GM12878 (cell line): ENCODE data around the gene CENPX. TPM values are rescaled to one million over a fixed set of nuclear protein-coding genes. Genes with fewer than 3 reads are reported as not detected.

Experiments
- ATAC-seq: fragments of 200-7000 bp; cut with Tn5 transposase; 3 replicates; pipeline ENCODE4 v1.9.1; 2020; ENCODE audit warnings: mild to moderate bottlenecking, moderate library complexity
- BruUV-seq: library from RNA; stranded (reverse); fragments of 400-500 nt; replicated peaks from 2 replicates; lab custom pipeline; 2021; lab: Mats Ljungman, UMichigan
- CTCF ChIA-PET: fragments of 300-600 bp; sonication (Branson Sonifier 250); formaldehyde crosslinking; extraction: SDS; loops from one replicate; lab custom pipeline; 2021; ENCODE audit warnings: inconsistent platforms; lab: Yijun Ruan, JAX
- POLR2A ChIA-PET: fragments of 350-600 bp; formaldehyde crosslinking; extraction: SDS; loops from one replicate; lab custom pipeline; 2021; ENCODE audit warnings: inconsistent platforms; lab: Charles Lee
- RAD21 ChIA-PET: fragments of 300-600 bp; sonication (Branson Sonifier 250); formaldehyde crosslinking; loops from one replicate; lab custom pipeline; 2023; ENCODE audit warnings: antibody characterized with exemption; ENCODE audit not compliant: unreplicated experiment; lab: Charles Lee
- SMC1A ChIA-PET: fragments of 300-600 bp; sonication (Branson Sonifier 250); formaldehyde crosslinking; loops from one replicate; lab custom pipeline; 2023; ENCODE audit not compliant: unreplicated experiment, uncharacterized antibody; lab: Charles Lee
- DNase-seq: peaks from one replicate; pipeline ENCODE4 v3.0.0-alpha.2; 2011; ENCODE audit warnings: low read depth, low spot score
- FAIRE-seq: peaks from 3 replicates; lab custom pipeline; 2011; peaks lifted over from hg19 to GRCh38; lab: Jason Lieb, UNC
- H2AFZ ChIP-seq: 2 replicates; pipeline ENCODE4 v1.6.0; 2011; ENCODE audit warnings: low read depth, low read length, control low read depth; ENCODE audit not compliant: control insufficient read depth
- H3K27ac ChIP-seq: 2 replicates; pipeline ENCODE4 v1.5.1; 2011; ENCODE audit warnings: control low read depth; ENCODE audit not compliant: control insufficient read depth, insufficient read depth
- H3K27me3 ChIP-seq, 2 experiments: replicated peaks in 1 of 2; 2 replicates each; pipeline versions ENCODE4 v1.6.0 to v1.6.1; 2011; ENCODE audit warnings: low read length in 1 of 2; ENCODE audit not compliant: control insufficient read depth in 2 of 2, insufficient read depth in 2 of 2
- H3K36me3 ChIP-seq, 2 experiments: 2 replicates each; pipeline ENCODE4 v1.5.1; 2011; ENCODE audit warnings: low read length in 1 of 2; ENCODE audit not compliant: control insufficient read depth in 2 of 2, insufficient read depth in 2 of 2
- H3K4me1 ChIP-seq: 2 replicates; pipeline ENCODE4 v1.6.1; 2011; ENCODE audit warnings: mild to moderate bottlenecking, low read length, moderate library complexity, mixed read lengths; ENCODE audit not compliant: control insufficient read depth, insufficient read depth
- H3K4me2 ChIP-seq: 2 replicates; pipeline ENCODE4 v1.6.0; 2011; ENCODE audit warnings: control low read depth; ENCODE audit not compliant: control insufficient read depth, insufficient read depth
- H3K4me3 ChIP-seq: fragments of 200-600 bp; sonication (generic); 2 replicates; pipeline ENCODE4 v1.5.1; 2016
- H3K79me2 ChIP-seq: 2 replicates; pipeline ENCODE4 v1.6.0; 2011; ENCODE audit warnings: low read length; ENCODE audit not compliant: control insufficient read depth, insufficient read depth
- H3K9ac ChIP-seq: 2 replicates; pipeline ENCODE4 v1.8.0; 2011; ENCODE audit warnings: low read length, control low read depth, mixed read lengths; ENCODE audit not compliant: control insufficient read depth, insufficient read depth
- H3K9me3 ChIP-seq: replicated peaks from 3 replicates; pipeline ENCODE4 v1.5.1; 2011; ENCODE audit warnings: mild to moderate bottlenecking, low read length; ENCODE audit not compliant: control insufficient read depth, insufficient read depth
- H4K20me1 ChIP-seq: 2 replicates; pipeline ENCODE4 v1.6.0; 2011; ENCODE audit not compliant: control insufficient read depth, insufficient read depth
- EGR1 ChIP-seq, 2 experiments: IDR thresholded peaks; 1 replicate in 1 of 2; 2 replicates in 1 of 2; pipeline ENCODE4 v1.6.1; 2011 to 2012; ENCODE audit warnings: low read depth in 2 of 2, low read length in 2 of 2, borderline replicate concordance in 1 of 2, mild to moderate bottlenecking in 1 of 2, moderate library complexity in 1 of 2
- IRF3 ChIP-seq: fragments of 450-650 bp; IDR thresholded peaks from 2 replicates; pipeline ENCODE4 v1.6.1; 2014; ENCODE audit warnings: mild to moderate bottlenecking
- JUNB ChIP-seq: IDR thresholded peaks from 2 replicates; pipeline ENCODE4 v1.6.1; 2016; ENCODE audit warnings: antibody characterized with exemption, mild to moderate bottlenecking
- MEF2B ChIP-seq: fragments of 450-650 bp; IDR thresholded peaks from 2 replicates; pipeline ENCODE4 v1.6.1; 2018; ENCODE audit warnings: mild to moderate bottlenecking, moderate library complexity; ENCODE audit not compliant: partially characterized antibody, poor library complexity, severe bottlenecking
- MTA3 ChIP-seq: IDR thresholded peaks from 2 replicates; pipeline ENCODE4 v1.6.1; 2012; ENCODE audit warnings: low read length, inconsistent platforms, borderline replicate concordance
- NR2C2 ChIP-seq: IDR thresholded peaks from 2 replicates; pipeline ENCODE4 v1.6.1; 2011; ENCODE audit warnings: borderline replicate concordance, low read depth; ENCODE audit not compliant: control insufficient read depth, insufficient read length
- POLR2A ChIP-seq: IDR thresholded peaks from 2 replicates; pipeline ENCODE4 v1.6.1; 2011; ENCODE audit warnings: low read depth, mild to moderate bottlenecking, low read length
- POLR2AphosphoS5 ChIP-seq: IDR thresholded peaks from 2 replicates; pipeline ENCODE4 v1.6.1; 2011; ENCODE audit warnings: mild to moderate bottlenecking, low read length, inconsistent platforms
- RAD51 ChIP-seq: fragments of 450-650 bp; IDR thresholded peaks from 2 replicates; pipeline ENCODE4 v1.6.1; 2016; ENCODE audit warnings: moderate library complexity, mild to moderate bottlenecking, inconsistent platforms
- REST ChIP-seq: IDR thresholded peaks from 2 replicates; pipeline ENCODE4 v1.6.1; 2012; ENCODE audit warnings: mild to moderate bottlenecking, low read depth, low read length
- ZBTB40 ChIP-seq: fragments of 450-650 bp; IDR thresholded peaks from 2 replicates; pipeline ENCODE4 v1.6.1; 2016; ENCODE audit warnings: mild to moderate bottlenecking, moderate library complexity, borderline replicate concordance
- WGBS: methylation state at CpG from one replicate; pipeline ENCODE4 v1.1.6; 2016; ENCODE audit warnings: low lambda C conversion rate; ENCODE audit not compliant: insufficient replicate concordance, insufficient coverage; ENCODE audit errors: missing lambda C conversion rate; 5-methylcytosine and 5-hydroxymethylcytosine counted together
- in situ Hi-C: fragments of 300-500 bp; cut with MboI; formaldehyde crosslinking; loops from 9 replicates; pipeline ENCODE4 v1.14.3; 2018; ENCODE audit warnings: mixed read lengths
- intact Hi-C: fragments of 100-400 bp; cut with micrococcal nuclease; formaldehyde crosslinking; loops from one replicate; pipeline ENCODE4 v1.14.2; 2022; ENCODE audit not compliant: unreplicated experiment
- polyA plus RNA-seq, 11 experiments: library from polyadenylated mRNA; depleted of rRNA in 4 of 11; unstranded in 6 of 11; stranded (reverse) in 5 of 11; fragments of >200 nt; fragmentation: Nextera tagmentation in 4 of 11; fragmentation: Illumina TruSeq in 1 of 11; extraction: Ambion mirVana in 4 of 11; extraction: Trizol in 1 of 11; gene quantifications; 1 replicate in 1 of 11; 2 replicates in 10 of 11; pipeline versions ENCODE4 v1.2.1 to v1.2.3, GENCODE V29; 2011 to 2016; ENCODE audit warnings: inconsistent platforms in 2 of 11, missing spikeins in 2 of 11, low read depth in 1 of 11
- total RNA-seq, 4 experiments: library from RNA; depleted of rRNA in 3 of 4; stranded (reverse); fragments of >200 nt in 3 of 4; fragmentation: Illumina TruSeq in 1 of 4; extraction: Trizol in 1 of 4; gene quantifications; 2 replicates each; pipeline versions ENCODE4 v1.2.1 to v1.2.3, GENCODE V29; 2013 to 2021

CENPX gene
- total and polyA plus RNA-seq, 10 of the 15 experiments (the other 5 are each of a cell fraction or from before 2014, with no cell fraction given): 11.7 to 182 (median 71.9) TPM

DNA sequence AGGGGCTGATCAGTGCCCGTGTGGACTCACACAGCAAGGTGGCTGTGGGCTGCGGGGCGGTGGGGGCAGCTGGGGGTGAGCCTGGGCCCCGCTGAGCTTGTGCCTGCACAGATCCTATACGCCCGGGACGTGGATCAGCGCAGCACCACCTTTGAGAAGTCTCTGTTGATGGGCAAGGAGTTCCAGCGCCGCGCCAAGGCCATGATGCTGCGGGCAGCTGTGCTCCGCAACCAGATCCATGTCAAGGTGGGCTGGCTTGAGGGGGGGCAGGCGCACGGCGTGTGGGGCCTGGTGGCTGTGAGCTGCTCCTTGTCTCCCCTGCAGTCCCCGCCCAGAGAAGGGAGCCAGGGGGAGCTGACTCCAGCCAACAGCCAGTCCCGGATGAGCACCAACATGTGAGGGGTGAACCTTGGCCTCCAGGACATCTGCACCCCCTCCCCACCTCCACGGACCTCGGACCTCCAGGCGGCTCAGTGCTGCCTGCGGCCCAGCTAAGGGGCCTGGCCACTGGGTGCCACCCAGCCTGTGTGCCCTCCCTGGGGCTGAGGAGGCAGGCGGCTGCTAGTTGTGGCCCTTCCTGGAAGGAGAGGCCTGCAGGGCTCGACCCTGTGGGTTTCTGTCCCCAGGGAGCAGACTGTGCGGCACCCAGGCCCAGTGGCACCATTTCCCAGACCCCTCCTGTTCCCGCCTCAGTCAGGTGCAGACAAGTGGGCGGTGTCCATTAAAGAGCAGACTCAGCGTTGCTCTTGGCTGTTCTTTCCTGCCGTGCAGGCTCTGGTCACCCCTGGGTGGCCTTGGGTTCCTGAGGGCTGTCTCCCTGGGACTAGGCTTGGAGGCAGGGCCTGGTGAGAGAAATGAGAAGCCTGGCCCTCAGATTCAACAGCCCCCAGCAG lies 34.3 kb upstream of the CENPX start:
- ChIA-PET SMC1A (no interaction called here), CTCF (no interaction called here), POLR2A (no interaction called here), RAD21 (no interaction called here)
- Histone ChIP-seq H3K36me3 (peaks cover 3 to 36% of the 10 kb centered on the region in 2 experiments), H3K79me2 (peaks cover 14% of the 10 kb centered on the region), H3K9me3 (no peaks in the 10 kb centered on the region), H3K27ac (no peak overlapping the region), H3K4me2 (no peak overlapping the region), H4K20me1 (no peaks in the 10 kb centered on the region), H3K4me1 (peaks cover 4% of the 10 kb centered on the region), H3K4me3 (no peak overlapping the region), H3K27me3 (no peaks in the 10 kb centered on the region), H2AFZ (no peak overlapping the region), H3K9ac (no peak overlapping the region)
- ATAC-seq: no peak
- TF ChIP-seq MTA3 (no peak), REST (no peak), ZBTB40 (no peak), RAD51 (no peak), NR2C2 (no peak), MEF2B (no peak), JUNB (no peak), IRF3 (no peak), EGR1 (IDR thresholded peaks at IDR 0.05; ENCODE audit: borderline replicate concordance in 1 of 2, low read depth in 2 of 2, low read length in 2 of 2) (no peak), POLR2A (peak; percentile 73), POLR2AphosphoS5 (peak; percentile 55)
- no peak for FAIRE-seq
- BruUV-seq: TSS peak; percentile 33
- no peak for DNase-seq
- intact Hi-C loops: no loop called here
- in situ Hi-C loops: no loop called here
- 70% methylated on average over 23 of the region's 29 CpGs for WGBS
